Measurements from ENCODE around the gene BRSK2. TPM values are rescaled to one million over a fixed set of nuclear protein-coding genes. Genes with fewer than 3 reads are reported as not detected.
"Not testable (repeated sequence)": the region's sequence is repeated elsewhere in the genome, so short reads cannot be mapped to it uniquely, and the experiment has no call there.

The BRSK2 gene
- total RNA-seq, 1 donor from 2014 or later: 0.62 TPM

DNA sequence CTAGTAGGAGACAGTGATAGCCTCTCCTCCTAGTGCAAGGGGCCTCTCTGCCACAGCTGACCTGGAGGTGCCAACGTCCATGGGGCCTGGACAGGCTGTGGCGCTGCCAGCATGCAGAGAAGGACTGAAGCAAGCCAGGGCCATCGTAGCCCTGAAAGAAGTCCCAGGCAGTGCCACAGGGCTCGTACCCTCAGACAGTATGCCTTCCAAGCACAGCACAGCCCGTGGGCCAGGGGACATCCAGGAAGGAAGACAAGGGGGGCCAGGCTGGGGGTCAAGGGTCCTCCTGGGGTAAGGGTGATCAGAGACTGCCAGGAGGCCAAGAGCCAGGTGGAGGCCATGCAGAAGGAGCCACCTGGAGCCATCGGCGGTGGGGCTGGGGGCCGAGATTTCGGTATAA, 117.2 kb downstream of the BRSK2 start:
- Histone ChIP-seq H3K36me3 (no peaks in the 10 kb centered on the region), H3K9me3 (no peaks in the 10 kb centered on the region), H3K4me3 (no peak overlapping the region), H3K27ac (no peak overlapping the region), H3K4me1 (peaks cover 69% of the 10 kb centered on the region), H3K27me3 (ENCODE audit: low read depth) (no peaks in the 10 kb centered on the region)
- DNase-seq (peak; percentile 41), ATAC-seq (no peak)
- intact Hi-C loops (cut with DNase I): no loop called here
- TF ChIP-seq, protein P1, sequence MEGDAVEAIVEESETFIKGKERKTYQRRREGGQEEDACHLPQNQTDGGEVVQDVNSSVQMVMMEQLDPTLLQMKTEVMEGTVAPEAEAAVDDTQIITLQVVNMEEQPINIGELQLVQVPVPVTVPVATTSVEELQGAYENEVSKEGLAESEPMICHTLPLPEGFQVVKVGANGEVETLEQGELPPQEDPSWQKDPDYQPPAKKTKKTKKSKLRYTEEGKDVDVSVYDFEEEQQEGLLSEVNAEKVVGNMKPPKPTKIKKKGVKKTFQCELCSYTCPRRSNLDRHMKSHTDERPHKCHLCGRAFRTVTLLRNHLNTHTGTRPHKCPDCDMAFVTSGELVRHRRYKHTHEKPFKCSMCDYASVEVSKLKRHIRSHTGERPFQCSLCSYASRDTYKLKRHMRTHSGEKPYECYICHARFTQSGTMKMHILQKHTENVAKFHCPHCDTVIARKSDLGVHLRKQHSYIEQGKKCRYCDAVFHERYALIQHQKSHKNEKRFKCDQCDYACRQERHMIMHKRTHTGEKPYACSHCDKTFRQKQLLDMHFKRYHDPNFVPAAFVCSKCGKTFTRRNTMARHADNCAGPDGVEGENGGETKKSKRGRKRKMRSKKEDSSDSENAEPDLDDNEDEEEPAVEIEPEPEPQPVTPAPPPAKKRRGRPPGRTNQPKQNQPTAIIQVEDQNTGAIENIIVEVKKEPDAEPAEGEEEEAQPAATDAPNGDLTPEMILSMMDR (IDR thresholded peaks at IDR 0.05): no peak

DNA sequence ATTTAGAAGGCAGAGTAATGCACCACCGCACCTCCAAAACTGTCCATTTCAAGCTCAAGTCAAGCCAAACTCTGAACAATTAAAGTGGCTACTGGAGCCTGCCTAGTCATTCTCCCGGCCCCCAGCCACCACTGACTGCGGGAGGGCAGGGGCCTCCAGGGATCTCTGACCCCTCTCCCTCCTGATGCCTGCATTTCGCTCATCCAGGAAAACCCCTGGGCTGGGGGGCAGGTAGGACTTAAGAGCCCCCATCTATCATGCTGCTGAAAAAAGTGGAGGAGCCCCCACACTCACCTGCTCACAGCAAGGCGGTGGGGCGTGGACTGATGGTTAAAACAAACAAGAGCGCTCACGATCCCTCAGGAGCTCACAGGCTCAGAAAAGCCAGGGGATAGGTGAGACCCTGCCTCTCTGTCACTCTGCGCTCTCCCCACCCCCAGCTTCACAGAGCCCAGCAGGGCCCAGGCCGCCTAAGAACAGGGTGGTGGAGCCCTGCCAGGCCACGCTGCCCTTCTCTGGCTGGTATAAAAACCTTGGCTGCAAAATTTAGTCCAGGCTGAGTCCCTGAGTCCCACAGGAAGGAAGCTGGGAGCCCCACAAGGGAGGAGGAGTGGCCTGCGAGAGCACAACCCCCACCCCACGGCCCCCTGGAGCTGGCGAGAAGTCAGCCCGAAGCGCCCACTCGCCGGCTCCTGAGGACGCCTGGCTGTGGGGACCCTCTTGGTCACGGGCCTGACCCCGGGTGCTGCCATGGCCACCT, 117.8 kb downstream of the BRSK2 start:
- TF ChIP-seq, protein P1 (IDR thresholded peaks at IDR 0.05): no peak
- no peak overlapping the region for H3K27ac ChIP-seq
- H3K9me3 ChIP-seq: no peaks in the 10 kb centered on the region
- no peaks in the 10 kb centered on the region for H3K36me3 ChIP-seq
- peak; percentile 43 for DNase-seq
- intact Hi-C loops (cut with DNase I): no loop called here
- H3K27me3 ChIP-seq (ENCODE audit: low read depth): no peaks in the 10 kb centered on the region
- peaks cover 67% of the 10 kb centered on the region for H3K4me1 ChIP-seq
- H3K4me3 ChIP-seq: no peak overlapping the region
- no peak for ATAC-seq

DNA sequence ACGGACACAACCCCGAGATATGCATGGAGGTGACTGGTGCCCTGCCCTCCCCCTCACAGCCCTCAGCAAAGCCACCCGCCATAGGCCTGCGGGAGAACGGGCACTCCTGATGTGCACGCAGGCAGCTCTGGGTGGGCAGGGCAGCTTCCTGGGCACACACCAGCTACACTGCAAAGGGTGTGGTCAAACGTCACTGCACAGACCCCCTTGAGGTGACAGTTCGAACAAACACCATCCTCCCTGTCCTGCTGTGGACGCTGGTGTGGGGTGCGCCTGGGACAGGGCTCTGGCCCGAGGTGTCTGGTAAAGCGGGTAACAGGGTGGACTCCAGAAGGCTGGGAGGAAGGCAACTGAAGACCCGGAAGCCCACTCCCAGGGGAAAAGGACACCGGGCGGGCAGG, 118.8 kb downstream of the BRSK2 start:
- intact Hi-C loops (cut with DNase I): no loop called here
- Histone ChIP-seq H3K27me3 (ENCODE audit: low read depth) (no peaks in the 10 kb centered on the region), H3K27ac (no peak overlapping the region), H3K9me3 (no peaks in the 10 kb centered on the region), H3K4me1 (peaks cover 60% of the 10 kb centered on the region), H3K4me3 (no peak overlapping the region), H3K36me3 (peaks cover under 1% of the 10 kb centered on the region)
- DNase-seq: peak; percentile 41
- peak; percentile 51 to 54 for ATAC-seq
- TF ChIP-seq, protein P1 (IDR thresholded peaks at IDR 0.05): no peak

DNA sequence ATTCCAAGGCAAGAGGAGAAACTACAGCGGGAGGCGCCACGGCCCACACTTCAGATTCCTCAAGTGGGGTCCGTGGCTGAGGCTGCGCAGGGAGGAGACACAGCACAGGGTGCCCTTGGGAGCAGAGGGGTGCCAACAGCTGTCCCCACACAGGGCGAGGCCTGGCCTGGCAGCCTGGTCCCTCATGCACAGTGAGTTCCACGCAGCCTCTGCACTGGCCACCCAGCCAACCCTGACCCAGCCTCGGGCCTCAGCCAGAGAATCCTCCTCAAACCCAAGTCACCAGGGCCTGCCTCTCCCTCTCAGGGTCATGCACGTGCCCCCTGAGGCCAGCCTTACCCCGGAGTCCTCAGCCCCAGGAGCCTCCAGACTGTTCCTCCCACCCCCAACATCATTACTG, 119.3 kb downstream of the BRSK2 start:
- Histone ChIP-seq H3K9me3 (no peaks in the 10 kb centered on the region), H3K4me3 (no peak overlapping the region), H3K27ac (no peak overlapping the region), H3K4me1 (peaks cover 60% of the 10 kb centered on the region), H3K27me3 (ENCODE audit: low read depth) (no peaks in the 10 kb centered on the region), H3K36me3 (peaks cover 5% of the 10 kb centered on the region)
- ATAC-seq: peak; percentile 76
- intact Hi-C loops (cut with DNase I): no loop called here
- TF ChIP-seq, protein P1 (IDR thresholded peaks at IDR 0.05): no peak
- DNase-seq: peak; percentile 51

DNA sequence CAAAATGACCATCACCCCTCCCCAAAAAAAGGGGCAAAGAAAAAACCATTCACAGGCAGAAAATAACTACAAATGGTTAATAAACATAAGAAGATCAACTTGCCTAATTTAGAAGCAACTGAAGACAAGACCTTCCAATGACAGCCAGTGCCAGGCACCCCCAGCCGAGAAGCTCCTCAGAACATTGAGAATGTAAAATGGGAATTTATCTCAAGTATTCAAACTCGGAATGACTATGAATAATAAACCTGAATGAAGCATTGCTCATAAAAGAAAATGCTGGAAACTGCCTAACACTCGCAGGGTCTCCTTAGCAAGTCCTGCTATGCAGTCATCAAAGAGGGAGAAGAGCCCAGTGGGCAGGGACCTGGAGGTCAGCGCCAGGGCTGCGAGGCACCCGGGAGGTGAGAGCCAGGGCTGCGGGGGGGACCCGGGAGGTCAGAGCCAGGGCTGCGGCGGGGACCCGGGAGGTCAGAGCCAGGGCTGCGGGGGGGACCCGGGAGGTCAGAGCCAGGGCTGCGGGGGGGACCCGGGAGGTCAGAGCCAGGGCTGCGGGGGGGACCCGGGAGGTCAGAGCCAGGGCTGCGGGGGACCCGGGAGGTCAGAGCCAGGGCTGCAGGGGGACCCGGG, 120.0 kb downstream of the BRSK2 start:
- ATAC-seq: no peak
- no peaks in the 10 kb centered on the region for H3K27me3 ChIP-seq (ENCODE audit: low read depth)
- TF ChIP-seq, protein P1 (IDR thresholded peaks at IDR 0.05): no peak
- no peaks in the 10 kb centered on the region for H3K9me3 ChIP-seq
- intact Hi-C loops (cut with DNase I): no loop called here
- no peak overlapping the region for H3K27ac ChIP-seq
- H3K36me3 ChIP-seq: peaks cover 5% of the 10 kb centered on the region
- peak; percentile 19 for DNase-seq
- peaks cover 60% of the 10 kb centered on the region for H3K4me1 ChIP-seq
- H3K4me3 ChIP-seq: no peak overlapping the region

DNA sequence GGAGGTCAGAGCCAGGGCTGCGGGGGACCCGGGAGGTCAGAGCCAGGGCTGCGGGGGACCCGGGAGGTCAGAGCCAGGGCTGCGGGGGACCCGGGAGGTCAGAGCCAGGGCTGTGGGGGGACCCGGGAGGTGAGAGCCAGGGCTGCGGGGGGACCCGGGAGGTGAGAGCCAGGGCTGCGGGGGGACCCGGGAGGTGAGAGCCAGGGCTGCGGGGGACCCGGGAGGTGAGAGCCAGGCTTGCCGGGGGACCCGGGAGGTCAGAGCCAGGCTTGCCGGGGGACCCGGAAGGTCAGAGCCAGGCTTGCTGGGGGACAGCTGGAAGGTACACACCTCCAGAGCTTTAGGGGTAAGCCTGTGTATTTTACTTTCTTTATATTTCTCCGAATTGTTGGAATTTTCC, 120.6 kb downstream of the BRSK2 start:
- peaks cover 64% of the 10 kb centered on the region for H3K4me1 ChIP-seq

More for the DNA sequence above, 120.6 kb downstream of the BRSK2 start:
- H3K27me3 ChIP-seq (ENCODE audit: low read depth); H3K36me3 ChIP-seq; ATAC-seq; H3K9me3 ChIP-seq; H3K4me3 ChIP-seq; H3K27ac ChIP-seq; intact Hi-C loops (cut with DNase I): not testable (repeated sequence)
- DNase-seq: peak; percentile 17
